ENCODE data around the gene KIF21B.
"Not testable (repeated sequence)": the region's sequence is repeated elsewhere in the genome, so short reads cannot be mapped to it uniquely, and the experiment has no call there.

KIF21B gene

DNA sequence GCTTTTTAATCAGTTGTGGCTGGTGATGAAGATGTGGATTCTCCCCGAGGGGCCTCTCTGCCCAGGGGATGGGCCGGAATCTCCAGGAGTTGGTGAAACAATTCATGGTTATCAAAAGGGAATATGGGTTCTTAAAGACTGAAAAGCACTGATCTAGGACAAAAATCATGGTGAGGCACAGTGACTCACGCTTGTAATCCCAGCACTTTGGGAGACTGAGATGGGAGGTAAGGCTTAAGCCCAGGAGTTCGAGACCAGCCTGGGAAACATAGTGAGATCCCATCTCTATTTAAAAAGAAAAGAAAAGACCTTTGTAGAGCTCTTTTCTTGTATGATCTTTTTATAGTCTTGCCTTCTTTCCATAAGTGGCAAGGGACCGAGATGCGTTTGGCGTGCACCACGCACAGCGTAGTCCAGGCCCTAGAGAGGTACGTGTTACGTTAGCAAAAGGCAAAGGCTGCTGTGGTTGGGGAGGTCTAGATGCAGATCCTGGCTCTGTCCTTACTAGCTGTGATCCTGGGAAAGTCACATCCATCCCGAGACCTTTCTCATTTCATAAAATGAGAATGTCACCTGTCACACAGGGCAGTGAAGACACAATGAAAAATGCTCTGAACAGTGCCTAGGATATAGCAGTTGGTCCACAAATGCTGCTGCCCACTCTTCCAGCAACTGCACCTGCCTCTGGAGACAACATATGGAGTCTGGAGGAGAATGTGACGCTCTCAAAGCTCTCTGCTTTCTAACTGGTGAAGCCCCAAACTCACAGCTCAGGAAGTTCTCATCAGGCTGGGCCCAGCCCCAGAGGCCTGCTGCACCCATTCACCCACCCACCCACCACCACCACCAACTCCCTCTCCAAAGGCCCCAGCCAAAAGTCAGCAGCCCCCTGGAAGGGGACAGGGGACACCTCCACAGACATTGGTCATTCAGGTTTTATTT, 54.8 kb downstream of the KIF21B start:
- no peak overlapping the region for H3K27ac ChIP-seq
- H3K9me3 ChIP-seq (ENCODE audit: severe bottlenecking): no peaks in the 10 kb centered on the region
- peaks cover 46% of the 10 kb centered on the region for H3K36me3 ChIP-seq
- TF ChIP-seq, protein P1, sequence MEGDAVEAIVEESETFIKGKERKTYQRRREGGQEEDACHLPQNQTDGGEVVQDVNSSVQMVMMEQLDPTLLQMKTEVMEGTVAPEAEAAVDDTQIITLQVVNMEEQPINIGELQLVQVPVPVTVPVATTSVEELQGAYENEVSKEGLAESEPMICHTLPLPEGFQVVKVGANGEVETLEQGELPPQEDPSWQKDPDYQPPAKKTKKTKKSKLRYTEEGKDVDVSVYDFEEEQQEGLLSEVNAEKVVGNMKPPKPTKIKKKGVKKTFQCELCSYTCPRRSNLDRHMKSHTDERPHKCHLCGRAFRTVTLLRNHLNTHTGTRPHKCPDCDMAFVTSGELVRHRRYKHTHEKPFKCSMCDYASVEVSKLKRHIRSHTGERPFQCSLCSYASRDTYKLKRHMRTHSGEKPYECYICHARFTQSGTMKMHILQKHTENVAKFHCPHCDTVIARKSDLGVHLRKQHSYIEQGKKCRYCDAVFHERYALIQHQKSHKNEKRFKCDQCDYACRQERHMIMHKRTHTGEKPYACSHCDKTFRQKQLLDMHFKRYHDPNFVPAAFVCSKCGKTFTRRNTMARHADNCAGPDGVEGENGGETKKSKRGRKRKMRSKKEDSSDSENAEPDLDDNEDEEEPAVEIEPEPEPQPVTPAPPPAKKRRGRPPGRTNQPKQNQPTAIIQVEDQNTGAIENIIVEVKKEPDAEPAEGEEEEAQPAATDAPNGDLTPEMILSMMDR (IDR thresholded peaks at IDR 0.05; ENCODE audit: low read depth, low read length): no peak
- H3K27me3 ChIP-seq (ENCODE audit: insufficient read depth, low read depth, severe bottlenecking): no peaks in the 10 kb centered on the region
- no peak for DNase-seq
- no peak overlapping the region for H3K4me3 ChIP-seq (ENCODE audit: low read depth, low read length)

DNA sequence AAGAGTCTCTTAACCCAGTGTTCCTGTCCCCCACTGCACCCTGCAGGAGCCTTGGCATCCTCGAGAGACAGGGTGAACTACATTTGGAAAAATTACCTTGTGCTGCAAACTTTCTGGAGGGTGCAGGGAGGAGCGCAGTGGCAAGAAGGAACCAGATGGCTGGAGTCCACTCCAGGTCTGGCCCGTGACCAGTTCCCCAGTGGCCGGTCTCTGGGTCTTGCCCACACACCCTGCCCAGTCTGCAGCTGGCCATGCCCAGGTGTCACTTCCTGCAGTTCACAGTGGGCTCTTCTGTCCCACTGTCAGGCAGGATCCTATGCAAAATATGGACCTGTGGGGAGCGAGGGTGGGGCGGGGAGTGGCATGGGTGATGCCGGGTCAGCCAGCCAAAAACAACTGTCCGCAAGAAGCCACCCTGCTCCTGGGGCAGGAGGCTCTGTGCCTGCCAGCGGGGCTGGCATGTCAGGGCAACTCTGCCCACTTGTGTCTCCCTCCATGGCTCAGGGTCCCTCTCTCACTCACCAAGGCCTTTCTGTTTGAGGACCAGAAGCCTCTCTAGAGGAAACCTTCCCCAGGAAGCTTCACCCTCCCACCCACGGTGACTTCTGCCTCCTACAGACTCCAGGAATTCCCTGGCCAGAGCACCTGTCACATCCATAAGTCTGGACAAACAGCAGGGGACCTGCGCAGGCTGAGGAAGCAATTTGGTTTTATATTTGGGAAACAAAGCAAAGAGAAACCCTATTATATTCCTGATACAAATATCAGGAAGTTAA, 55.6 kb downstream of the KIF21B start:
- no peak for DNase-seq

DNA sequence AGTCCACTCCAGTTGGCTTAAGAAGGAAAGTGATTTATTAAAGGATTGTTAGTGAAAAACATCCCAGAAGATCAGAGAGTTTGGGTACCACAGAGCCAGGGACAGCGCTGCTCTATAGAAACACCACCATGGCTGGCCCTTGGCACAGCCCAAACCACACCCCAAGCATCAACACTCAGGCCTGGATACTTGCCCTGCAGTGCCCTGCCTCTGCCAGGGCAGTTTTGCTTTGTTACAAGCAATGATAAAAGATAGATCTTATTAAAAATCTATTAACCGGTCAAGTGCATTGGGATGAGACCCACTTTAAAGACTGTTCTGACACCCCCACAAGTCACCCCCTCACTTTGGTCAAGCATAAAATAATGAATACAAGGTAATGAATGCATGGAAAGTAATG, 56.6 kb downstream of the KIF21B start:
- H3K27ac ChIP-seq: no peak overlapping the region
- no peak for DNase-seq
- TF ChIP-seq, protein P1 (IDR thresholded peaks at IDR 0.05; ENCODE audit: low read depth, low read length): no peak
- H3K36me3 ChIP-seq: peaks cover 28% of the 10 kb centered on the region
- H3K9me3 ChIP-seq (ENCODE audit: severe bottlenecking): no peaks in the 10 kb centered on the region
- H3K27me3 ChIP-seq (ENCODE audit: insufficient read depth, low read depth, severe bottlenecking): no peaks in the 10 kb centered on the region
- H3K4me3 ChIP-seq (ENCODE audit: low read depth, low read length): no peak overlapping the region

More for the DNA sequence above, 55.6 kb downstream of the KIF21B start:
- Histone ChIP-seq H3K27ac (no peak overlapping the region), H3K4me3 (ENCODE audit: low read depth, low read length) (no peak overlapping the region), H3K9me3 (ENCODE audit: severe bottlenecking) (no peaks in the 10 kb centered on the region), H3K27me3 (ENCODE audit: insufficient read depth, low read depth, severe bottlenecking) (no peaks in the 10 kb centered on the region), H3K36me3 (peaks cover 38% of the 10 kb centered on the region)
- TF ChIP-seq, protein P1 (IDR thresholded peaks at IDR 0.05; ENCODE audit: low read depth, low read length): no peak

DNA sequence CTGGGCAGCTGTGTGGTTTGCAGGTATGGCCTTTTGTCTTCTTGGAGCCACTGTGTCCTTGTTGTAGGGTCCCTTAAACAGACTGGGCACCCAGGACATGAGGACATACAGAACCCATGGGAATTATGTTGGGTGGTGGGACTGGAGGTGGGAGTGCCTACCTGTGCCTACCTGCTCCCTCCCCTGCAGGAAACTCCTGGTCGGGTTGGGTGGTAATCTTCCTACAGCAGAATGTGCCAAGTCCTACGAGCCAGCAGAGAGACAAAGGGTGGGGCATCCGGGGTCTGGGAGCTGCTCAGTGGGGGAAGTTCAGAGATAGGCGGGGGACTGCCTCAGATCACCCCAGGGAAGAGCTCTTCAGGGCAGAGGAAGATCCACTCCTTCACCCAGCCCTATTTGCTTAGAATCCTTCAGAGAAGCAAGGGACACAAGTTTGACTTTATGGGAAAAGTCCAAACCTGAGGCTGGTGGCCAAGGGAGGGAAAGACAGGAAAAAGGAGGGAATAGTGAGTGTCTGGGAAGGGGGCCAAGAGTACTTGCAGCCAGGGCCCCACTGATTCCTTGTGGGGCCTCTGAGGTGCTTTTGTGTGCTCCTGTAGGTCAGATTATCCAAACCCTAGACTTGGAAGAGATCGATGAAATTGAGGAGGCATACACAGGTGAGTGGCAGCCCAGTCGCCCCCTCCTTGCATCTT, 58.3 kb downstream of the KIF21B start:
- peaks cover 12% of the 10 kb centered on the region for H3K36me3 ChIP-seq
- no peak for DNase-seq
- TF ChIP-seq, protein P1 (IDR thresholded peaks at IDR 0.05; ENCODE audit: low read depth, low read length): no peak
- H3K4me3 ChIP-seq (ENCODE audit: low read depth, low read length): no peak overlapping the region
- no peaks in the 10 kb centered on the region for H3K27me3 ChIP-seq (ENCODE audit: insufficient read depth, low read depth, severe bottlenecking)
- no peaks in the 10 kb centered on the region for H3K9me3 ChIP-seq (ENCODE audit: severe bottlenecking)
- no peak overlapping the region for H3K27ac ChIP-seq

DNA sequence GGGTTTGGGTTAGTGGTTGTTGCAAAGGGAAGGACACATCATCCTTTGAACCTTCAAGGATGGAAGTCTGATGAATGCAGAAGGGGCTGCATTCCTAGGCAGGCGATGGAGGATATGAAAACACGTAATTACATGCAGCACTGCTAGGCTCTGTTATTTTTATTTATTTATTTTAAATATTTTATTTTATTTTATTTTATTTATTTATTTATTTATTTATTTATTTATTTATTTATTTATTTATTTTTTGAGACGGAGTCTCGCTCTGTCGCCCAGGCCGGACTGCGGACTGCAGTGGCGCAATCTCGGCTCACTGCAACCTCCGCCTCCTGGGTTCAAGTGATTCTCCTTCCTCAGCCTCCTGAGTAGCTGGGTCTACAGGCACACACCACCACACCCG, 59.6 kb downstream of the KIF21B start:
- H3K27me3 ChIP-seq (ENCODE audit: insufficient read depth, low read depth, severe bottlenecking); H3K27ac ChIP-seq; H3K9me3 ChIP-seq (ENCODE audit: severe bottlenecking); H3K4me3 ChIP-seq (ENCODE audit: low read depth, low read length); H3K36me3 ChIP-seq; DNase-seq: not testable (repeated sequence)

DNA sequence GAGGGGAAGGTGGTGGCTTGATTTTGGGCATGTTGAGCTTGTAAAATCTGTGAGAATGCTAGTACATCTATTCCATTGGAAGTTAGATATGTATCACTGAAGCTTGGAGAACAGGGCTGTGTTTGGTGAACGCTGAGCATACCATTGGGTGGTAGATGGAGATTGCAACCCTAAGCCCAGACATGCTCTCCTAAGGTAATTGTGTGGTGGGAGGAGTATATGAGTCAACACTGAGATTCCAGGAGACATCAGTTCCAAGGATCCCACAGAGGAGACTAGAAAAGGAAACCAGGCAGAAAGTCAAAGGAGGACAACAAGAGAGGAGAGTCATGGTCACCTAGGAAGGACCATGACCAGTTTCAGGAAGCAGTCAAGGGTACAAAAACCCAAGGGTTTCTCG, 60.4 kb downstream of the KIF21B start:
- Histone ChIP-seq H3K27ac (no peak overlapping the region), H3K27me3 (ENCODE audit: insufficient read depth, low read depth, severe bottlenecking) (no peaks in the 10 kb centered on the region), H3K9me3 (ENCODE audit: severe bottlenecking) (no peaks in the 10 kb centered on the region), H3K4me3 (ENCODE audit: low read depth, low read length) (no peak overlapping the region), H3K36me3 (no peaks in the 10 kb centered on the region; the same call in 1 of the 2 replicates)
- TF ChIP-seq, protein P1 (IDR thresholded peaks at IDR 0.05; ENCODE audit: low read depth, low read length): no peak
- no peak for DNase-seq
